H1 (cell line): ENCODE data around the gene HINT2. TPM values are rescaled to one million over a fixed set of nuclear protein-coding genes. Genes with fewer than 3 reads are reported as not detected.

Experiments used
- ATF2 ChIP-seq: IDR thresholded peaks from 2 replicates; pipeline ENCODE4 v1.6.1; 2012; ENCODE audit warnings: low read length, inconsistent platforms
- CHD7 ChIP-seq: fragments of 300-600 bp; sonication (generic); IDR thresholded peaks from 2 replicates; pipeline ENCODE4 v1.7.1; 2012; ENCODE audit warnings: low read length, moderate library complexity, mild to moderate bottlenecking, inconsistent platforms; ENCODE audit not compliant: insufficient replicate concordance
- EGR1 ChIP-seq: IDR thresholded peaks from 2 replicates; pipeline ENCODE4 v1.6.1; 2011; ENCODE audit warnings: low read depth, low read length, borderline replicate concordance
- FOSL1 ChIP-seq: IDR thresholded peaks from 2 replicates; pipeline ENCODE4 v1.6.1; 2011; ENCODE audit warnings: mild to moderate bottlenecking, low read depth, low read length, moderate library complexity; ENCODE audit not compliant: insufficient read depth
- HDAC6 ChIP-seq: IDR thresholded peaks from one replicate; pipeline ENCODE4 v1.7.1; 2012; ENCODE audit warnings: low read depth, mild to moderate bottlenecking, inconsistent platforms, low read length, moderate library complexity
- RBBP5 ChIP-seq: IDR thresholded peaks from 2 replicates; pipeline ENCODE4 v1.7.1; 2012; ENCODE audit warnings: low read depth, mild to moderate bottlenecking, inconsistent platforms, low read length, moderate library complexity, borderline replicate concordance
- SP2 ChIP-seq: IDR thresholded peaks from 2 replicates; pipeline ENCODE4 v1.6.1; 2012; ENCODE audit warnings: mild to moderate bottlenecking, low read length, inconsistent platforms
- SUZ12 ChIP-seq: fragments of 200-600 bp; sonication (generic); IDR thresholded peaks from 2 replicates; pipeline ENCODE4 v1.6.1; 2012; ENCODE audit warnings: mild to moderate bottlenecking, inconsistent platforms, low read length, moderate library complexity, mixed read lengths
- polyA plus RNA-seq, 7 experiments: library from polyadenylated mRNA; depleted of rRNA in 3 of 7; stranded (reverse) in 5 of 7; unstranded in 2 of 7; fragments of >200 nt in 5 of 7; fragments of 200-250 nt in 2 of 7; gene quantifications; 1 replicate in 5 of 7; 2 replicates in 1 of 7; 4 replicates in 1 of 7; pipeline versions ENCODE4 v1.2.1 to v1.2.3, GENCODE V29; 2011 to 2013; ENCODE audit warnings: missing spikeins in 2 of 7, mixed read lengths in 2 of 7
- total RNA-seq: library from RNA; stranded (reverse); fragmentation: NEBNext Ultra II Directional; extraction: Animal tissue kit (Norgen Biotek cat#: 25700); gene quantifications from 2 replicates; pipeline ENCODE4 v1.2.1, GENCODE V29; 2021

The HINT2 gene
- total and polyA plus RNA-seq, 2 of the 8 experiments (the other 6 are each of a cell fraction or from before 2014, with no cell fraction given): 32.1 to 51.2 TPM

- no peak for TF ChIP-seq CHD7
- TF ChIP-seq ATF2: no peak
- TF ChIP-seq SP2: no peak
- no peak for TF ChIP-seq EGR1
- no peak for TF ChIP-seq RBBP5
- no peak for TF ChIP-seq SUZ12
- no peak for TF ChIP-seq HDAC6
- no peak for TF ChIP-seq FOSL1
These were observed 33.1 kb upstream of the HINT2 start (continued) for GRCh38 chr9:35847792-35848572.
